ENCODE results near the gene UGT1A6.

Gene UGT1A6

DNA sequence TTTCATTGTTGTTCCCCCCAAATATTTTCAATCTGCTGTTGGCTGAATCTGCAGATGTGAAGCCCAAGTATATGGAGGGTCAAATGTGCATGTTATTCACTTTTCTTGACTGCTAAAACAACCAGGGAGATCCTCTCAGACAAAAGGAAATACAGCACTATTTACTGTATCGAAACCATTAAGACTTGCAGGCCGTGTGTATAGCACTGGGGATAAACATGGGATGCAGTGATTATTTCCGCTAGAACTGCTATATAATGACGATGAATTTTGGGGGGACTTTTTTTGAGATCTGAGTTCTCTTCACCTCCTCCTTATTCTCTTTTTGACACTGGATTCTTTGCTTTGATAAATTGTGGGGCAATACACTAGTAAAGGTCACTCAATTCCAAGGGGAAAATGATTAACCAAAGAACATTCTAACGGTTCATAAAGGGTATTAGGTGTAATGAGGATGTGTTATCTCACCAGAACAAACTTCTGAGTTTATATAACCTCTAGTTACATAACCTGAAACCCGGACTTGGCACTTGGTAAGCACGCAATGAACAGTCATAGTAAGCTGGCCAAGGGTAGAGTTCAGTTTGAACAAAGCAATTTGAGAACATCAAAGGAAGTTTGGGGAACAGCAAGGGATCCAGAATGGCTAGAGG lies 63.9 kb downstream of the UGT1A6 start:
- H3K36me3 Mint-ChIP-seq (ENCODE audit: low read depth): no peaks in the 10 kb centered on the region
- H3K27ac Mint-ChIP-seq: no peak overlapping the region

GRCh38 chr2:233758141-233758540 lies 65.5 kb downstream of the UGT1A6 start:
- no peaks in the 10 kb centered on the region for H3K36me3 Mint-ChIP-seq (ENCODE audit: low read depth)
- H3K4me3 Mint-ChIP-seq: no peak overlapping the region
- H3K9me3 Mint-ChIP-seq: no peaks in the 10 kb centered on the region
- H3K27ac Mint-ChIP-seq: no peak overlapping the region
- TF ChIP-seq CTCF (IDR thresholded peaks at IDR 0.05; ENCODE audit: unreplicated experiment in 3 of 3): no peak
- H3K27me3 Mint-ChIP-seq (ENCODE audit: low read depth): peaks cover 9% of the 10 kb centered on the region
- H3K4me1 Mint-ChIP-seq: no peaks in the 10 kb centered on the region

More for the DNA sequence above, 63.9 kb downstream of the UGT1A6 start:
- peaks cover 9% of the 10 kb centered on the region for H3K27me3 Mint-ChIP-seq (ENCODE audit: low read depth)
- no peak for TF ChIP-seq CTCF (IDR thresholded peaks at IDR 0.05; ENCODE audit: unreplicated experiment in 3 of 3)
- no peak overlapping the region for H3K4me3 Mint-ChIP-seq
- no peaks in the 10 kb centered on the region for H3K4me1 Mint-ChIP-seq
- H3K9me3 Mint-ChIP-seq: peaks cover 12% of the 10 kb centered on the region

DNA sequence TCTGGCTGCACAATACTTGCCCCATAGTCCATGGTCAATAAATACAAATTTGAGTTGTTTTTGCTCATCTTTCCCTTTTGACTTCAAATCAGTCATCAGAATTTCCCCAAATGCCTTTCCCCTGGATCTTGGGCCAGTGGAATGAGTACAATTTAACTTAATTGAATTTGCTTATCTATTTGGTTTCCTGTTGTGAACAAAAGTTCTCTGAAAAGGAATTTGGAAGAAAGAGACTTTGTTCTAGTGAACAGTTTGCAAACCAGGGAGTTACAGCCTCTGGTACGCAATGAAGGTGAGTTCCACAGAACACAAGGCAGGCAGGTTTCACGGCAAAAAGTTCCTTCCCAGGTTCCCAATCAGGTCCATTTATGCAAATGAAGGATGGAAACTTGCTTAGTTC lies 66.2 kb downstream of the UGT1A6 start:
- TF ChIP-seq CTCF (IDR thresholded peaks at IDR 0.05; ENCODE audit: unreplicated experiment in 3 of 3): no peak
- no peak overlapping the region for H3K27ac Mint-ChIP-seq
- H3K27me3 Mint-ChIP-seq (ENCODE audit: low read depth): peaks cover 9% of the 10 kb centered on the region
- no peaks in the 10 kb centered on the region for H3K9me3 Mint-ChIP-seq
- no peak overlapping the region for H3K4me3 Mint-ChIP-seq
- H3K4me1 Mint-ChIP-seq: no peaks in the 10 kb centered on the region
- no peaks in the 10 kb centered on the region for H3K36me3 Mint-ChIP-seq (ENCODE audit: low read depth)

GRCh38 chr2:233760043-233760442 lies 67.4 kb downstream of the UGT1A6 start, which contains the start of gene UGT1A1:
Gene UGT1A1 (plus strand): TSS chr2:233760270. CDS start chr2:233760288, 18 bp downstream.
- Mint-ChIP-seq H3K4me1 (no peaks in the 10 kb centered on the region), H3K36me3 (ENCODE audit: low read depth) (no peaks in the 10 kb centered on the region), H3K27me3 (ENCODE audit: low read depth) (peaks cover 9% of the 10 kb centered on the region), H3K4me3 (no peak within 1 kb of the TSS), H3K27ac (no peak within 1 kb of the TSS), H3K9me3 (no peaks in the 10 kb centered on the region)
- no peak for TF ChIP-seq CTCF (IDR thresholded peaks at IDR 0.05; ENCODE audit: unreplicated experiment in 3 of 3)

GRCh38 chr2:233761040-233761769 lies 68.5 kb downstream of the UGT1A6 start:
- Mint-ChIP-seq H3K36me3 (ENCODE audit: low read depth) (no peaks in the 10 kb centered on the region), H3K4me3 (no peak overlapping the region), H3K9me3 (no peaks in the 10 kb centered on the region), H3K27ac (no peak overlapping the region), H3K27me3 (ENCODE audit: low read depth) (peaks cover 9% of the 10 kb centered on the region), H3K4me1 (no peaks in the 10 kb centered on the region)
- TF ChIP-seq CTCF (IDR thresholded peaks at IDR 0.05; ENCODE audit: unreplicated experiment in 3 of 3): no peak
